ENCODE measurements around the gene ALLC. TPM values are rescaled to one million over a fixed set of nuclear protein-coding genes. Genes with fewer than 3 reads are reported as not detected.

ALLC gene
- total and polyA plus RNA-seq, 9 of the 15 experiments (the other 6 are each of a cell fraction or from before 2014, with no cell fraction given): not detected

DNA sequence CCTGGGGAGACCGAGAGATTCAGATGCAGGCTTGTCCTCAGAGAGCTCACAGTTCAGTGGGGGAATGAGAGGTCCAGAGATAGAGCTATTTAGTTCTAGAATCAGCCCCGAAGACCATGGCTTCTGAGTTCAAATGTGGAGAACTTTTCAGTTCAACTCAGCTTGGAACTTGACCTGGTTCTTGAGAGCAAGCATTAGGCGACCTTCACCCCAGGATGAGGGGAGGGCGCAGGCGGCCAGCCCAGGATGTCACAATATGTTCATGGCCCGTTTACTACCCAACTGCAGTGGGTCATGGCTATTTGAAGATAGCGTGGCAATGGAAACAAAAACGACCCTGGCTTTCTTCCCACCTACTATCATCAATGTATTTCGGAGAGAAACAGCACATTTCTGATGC is 79.1 kb downstream of the ALLC start:
- POLR2A ChIA-PET: no interaction called here
- H3K4me2 ChIP-seq (ENCODE audit: insufficient read depth, low read length): no peak overlapping the region
- no peaks in the 10 kb centered on the region for H3K79me2 ChIP-seq (ENCODE audit: control insufficient read depth, insufficient read depth, low read length)
- CTCF ChIA-PET (ENCODE audit: low intra/inter-chr PET ratio): interaction anchor here (0.7 kb wide), 1 partner anchor 15 kb away, joined by 7 read pairs; no protein-coding TSS in a partner anchor
- H3K27me3 ChIP-seq (ENCODE audit: control insufficient read depth in 2 of 2, insufficient read depth in 2 of 2, low read length in 2 of 2): peaks cover 0 to 11% of the 10 kb centered on the region in 2 experiments; a peak in 3 of 5 replicates
- WGBS (ENCODE audit: insufficient coverage, low coverage, missing lambda C conversion rate): under 1% methylated on average over 9 of the region's 9 CpGs
- no peaks in the 10 kb centered on the region for H3K36me3 ChIP-seq (ENCODE audit: control insufficient read depth, insufficient read depth, low read length)
- no peaks in the 10 kb centered on the region for H3K9me1 ChIP-seq (ENCODE audit: control insufficient read depth, insufficient read depth, low read length)
- FAIRE-seq (no peak), ATAC-seq (no peak), DNase-seq (ENCODE audit: extremely low read depth in 1 of 4, low spot score in 3 of 4) (no peak)
- H3K9ac ChIP-seq (ENCODE audit: insufficient read depth in 1 of 2, low read depth in 2 of 2, low read length in 2 of 2): no peak overlapping the region
- H3K4me3 ChIP-seq: no peak overlapping the region
- no peaks in the 10 kb centered on the region for H3K4me1 ChIP-seq (replicated peaks in 1 of 2; ENCODE audit: control insufficient read depth in 2 of 2, insufficient read depth in 2 of 2, low read length in 2 of 2)
- no peaks in the 10 kb centered on the region for H4K20me1 ChIP-seq (replicated peaks; ENCODE audit: control insufficient read depth, insufficient read depth, low read length)
- H2AFZ ChIP-seq (ENCODE audit: low read depth, low read length): no peak overlapping the region
- intact Hi-C loops (cut with micrococcal nuclease) (loop anchor here (5.0 kb wide), 1 partner anchor 220 kb away; no protein-coding TSS in a partner anchor), in situ Hi-C loops (cut with MboI) (no loop called here)
- BruUV-seq (replicated peaks): no TSS peak
- no peaks in the 10 kb centered on the region for H3K9me3 ChIP-seq (replicated peaks; ENCODE audit: control insufficient read depth, insufficient read depth, low read depth, low read length)
- H3K27ac ChIP-seq (ENCODE audit: extremely low read depth, low read depth, low read length): no peak overlapping the region
- TF ChIP-seq CHD2 (IDR thresholded peaks at IDR 0.05; ENCODE audit: low read depth, low read length) (no peak), KLF1 (tag; IDR thresholded peaks at IDR 0.05) (no peak), GTF2A2 (tag; IDR thresholded peaks at IDR 0.05) (no peak), WHSC1 (IDR thresholded peaks at IDR 0.05; ENCODE audit: low read length) (no peak), ASH1L (IDR thresholded peaks at IDR 0.05; ENCODE audit: borderline replicate concordance, low read depth, partially characterized antibody) (no peak), ZNF507 (tag; conservative IDR thresholded peaks at IDR 0.05) (no peak), KHSRP (IDR thresholded peaks at IDR 0.05) (no peak)
- TF ChIP-seq, protein P1, sequence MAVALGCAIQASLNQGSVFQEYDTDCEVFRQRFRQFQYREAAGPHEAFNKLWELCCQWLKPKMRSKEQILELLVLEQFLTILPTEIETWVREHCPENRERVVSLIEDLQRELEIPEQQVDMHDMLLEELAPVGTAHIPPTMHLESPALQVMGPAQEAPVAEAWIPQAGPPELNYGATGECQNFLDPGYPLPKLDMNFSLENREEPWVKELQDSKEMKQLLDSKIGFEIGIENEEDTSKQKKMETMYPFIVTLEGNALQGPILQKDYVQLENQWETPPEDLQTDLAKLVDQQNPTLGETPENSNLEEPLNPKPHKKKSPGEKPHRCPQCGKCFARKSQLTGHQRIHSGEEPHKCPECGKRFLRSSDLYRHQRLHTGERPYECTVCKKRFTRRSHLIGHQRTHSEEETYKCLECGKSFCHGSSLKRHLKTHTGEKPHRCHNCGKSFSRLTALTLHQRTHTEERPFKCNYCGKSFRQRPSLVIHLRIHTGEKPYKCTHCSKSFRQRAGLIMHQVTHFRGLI (CRISPR knock-in tag; IDR thresholded peaks at IDR 0.05): no peak
- TF ChIP-seq, protein P2, sequence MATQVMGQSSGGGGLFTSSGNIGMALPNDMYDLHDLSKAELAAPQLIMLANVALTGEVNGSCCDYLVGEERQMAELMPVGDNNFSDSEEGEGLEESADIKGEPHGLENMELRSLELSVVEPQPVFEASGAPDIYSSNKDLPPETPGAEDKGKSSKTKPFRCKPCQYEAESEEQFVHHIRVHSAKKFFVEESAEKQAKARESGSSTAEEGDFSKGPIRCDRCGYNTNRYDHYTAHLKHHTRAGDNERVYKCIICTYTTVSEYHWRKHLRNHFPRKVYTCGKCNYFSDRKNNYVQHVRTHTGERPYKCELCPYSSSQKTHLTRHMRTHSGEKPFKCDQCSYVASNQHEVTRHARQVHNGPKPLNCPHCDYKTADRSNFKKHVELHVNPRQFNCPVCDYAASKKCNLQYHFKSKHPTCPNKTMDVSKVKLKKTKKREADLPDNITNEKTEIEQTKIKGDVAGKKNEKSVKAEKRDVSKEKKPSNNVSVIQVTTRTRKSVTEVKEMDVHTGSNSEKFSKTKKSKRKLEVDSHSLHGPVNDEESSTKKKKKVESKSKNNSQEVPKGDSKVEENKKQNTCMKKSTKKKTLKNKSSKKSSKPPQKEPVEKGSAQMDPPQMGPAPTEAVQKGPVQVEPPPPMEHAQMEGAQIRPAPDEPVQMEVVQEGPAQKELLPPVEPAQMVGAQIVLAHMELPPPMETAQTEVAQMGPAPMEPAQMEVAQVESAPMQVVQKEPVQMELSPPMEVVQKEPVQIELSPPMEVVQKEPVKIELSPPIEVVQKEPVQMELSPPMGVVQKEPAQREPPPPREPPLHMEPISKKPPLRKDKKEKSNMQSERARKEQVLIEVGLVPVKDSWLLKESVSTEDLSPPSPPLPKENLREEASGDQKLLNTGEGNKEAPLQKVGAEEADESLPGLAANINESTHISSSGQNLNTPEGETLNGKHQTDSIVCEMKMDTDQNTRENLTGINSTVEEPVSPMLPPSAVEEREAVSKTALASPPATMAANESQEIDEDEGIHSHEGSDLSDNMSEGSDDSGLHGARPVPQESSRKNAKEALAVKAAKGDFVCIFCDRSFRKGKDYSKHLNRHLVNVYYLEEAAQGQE (IDR thresholded peaks at IDR 0.05; ENCODE audit: borderline replicate concordance): no peak
- TF ChIP-seq, protein P2 (CRISPR knock-in tag; IDR thresholded peaks at IDR 0.05; ENCODE audit: low read depth): no peak
- TF ChIP-seq, protein P3, sequence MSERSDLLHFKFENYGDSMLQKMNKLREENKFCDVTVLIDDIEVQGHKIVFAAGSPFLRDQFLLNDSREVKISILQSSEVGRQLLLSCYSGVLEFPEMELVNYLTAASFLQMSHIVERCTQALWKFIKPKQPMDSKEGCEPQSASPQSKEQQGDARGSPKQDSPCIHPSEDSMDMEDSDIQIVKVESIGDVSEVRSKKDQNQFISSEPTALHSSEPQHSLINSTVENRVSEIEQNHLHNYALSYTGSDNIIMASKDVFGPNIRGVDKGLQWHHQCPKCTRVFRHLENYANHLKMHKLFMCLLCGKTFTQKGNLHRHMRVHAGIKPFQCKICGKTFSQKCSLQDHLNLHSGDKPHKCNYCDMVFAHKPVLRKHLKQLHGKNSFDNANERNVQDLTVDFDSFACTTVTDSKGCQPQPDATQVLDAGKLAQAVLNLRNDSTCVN (CRISPR knock-in tag; IDR thresholded peaks at IDR 0.05): no peak

All from K562 (cell line).